HEK293 (cell line): ENCODE measurements around the gene MAGI1.

Source experiments
- CTCF ChIA-PET: fragments of 350-600 bp; formaldehyde crosslinking; extraction: SDS; loops from one replicate; lab custom pipeline; 2021; ENCODE audit warnings: antibody characterized with exemption; lab: Yijun Ruan, JAX
- POLR2A ChIA-PET: fragments of 300-600 bp; formaldehyde crosslinking; extraction: SDS; loops from one replicate; lab custom pipeline; 2020; ENCODE audit warnings: antibody characterized with exemption, inconsistent platforms; lab: Yijun Ruan, JAX
- H3K27ac ChIP-seq: fragments of 200-500 bp; sonication (Bioruptor generic); 2 replicates; pipeline ENCODE4 v1.5.1; 2014; ENCODE audit warnings: low read depth, low read length, control low read depth, inconsistent platforms; ENCODE audit errors: extremely low read depth
- H3K36me3 ChIP-seq, 2 experiments: fragments of 200-500 bp in 1 of 2; sonication (Bioruptor generic) in 1 of 2; 1 replicate in 1 of 2; 2 replicates in 1 of 2; pipeline ENCODE4 v1.5.1; 2014 to 2017; ENCODE audit warnings: inconsistent platforms in 2 of 2, low read length in 2 of 2; ENCODE audit not compliant: control insufficient read depth in 2 of 2, insufficient read depth in 1 of 2
- H3K4me1 ChIP-seq: fragments of 200-500 bp; sonication (Bioruptor generic); 2 replicates; pipeline ENCODE4 v1.5.1; 2014; ENCODE audit warnings: mild to moderate bottlenecking, low read length, inconsistent platforms; ENCODE audit not compliant: control insufficient read depth, insufficient read depth
- H3K4me3 ChIP-seq: 2 replicates; pipeline ENCODE4 v1.5.1; 2011; ENCODE audit warnings: low read depth, mild to moderate bottlenecking, control low read depth, low read length, moderate library complexity
- H3K9me3 ChIP-seq: fragments of 200-500 bp; sonication (Bioruptor generic); 2 replicates; pipeline ENCODE4 v1.5.1; 2014; ENCODE audit warnings: low read depth, low read length, inconsistent platforms; ENCODE audit not compliant: control insufficient read depth, insufficient read depth
- BCL6B ChIP-seq: fragments of 450-650 bp; formaldehyde crosslinking; IDR thresholded peaks from 2 replicates; pipeline ENCODE4 v1.5.1; 2017; ENCODE audit warnings: missing biosample characterization, missing genetic modification characterization
- GLI2 ChIP-seq: fragments of 450-650 bp; formaldehyde crosslinking; IDR thresholded peaks from 2 replicates; pipeline ENCODE4; 2017; ENCODE audit warnings: missing biosample characterization, missing genetic modification characterization, low read depth, borderline replicate concordance
- HIC1 ChIP-seq: fragments of 450-650 bp; formaldehyde crosslinking; IDR thresholded peaks from 2 replicates; pipeline ENCODE4 v1.5.1; 2016; ENCODE audit warnings: missing biosample characterization, missing genetic modification characterization
- KLF1 ChIP-seq: fragments of 450-650 bp; formaldehyde crosslinking; IDR thresholded peaks from 2 replicates; pipeline ENCODE4 v1.5.1; 2016; ENCODE audit warnings: missing biosample characterization, missing genetic modification characterization
- PRDM10 ChIP-seq: fragments of 450-650 bp; formaldehyde crosslinking; IDR thresholded peaks from 2 replicates; pipeline ENCODE4 v1.5.1; 2016; ENCODE audit warnings: missing biosample characterization, missing genetic modification characterization
- REPIN1 ChIP-seq: fragments of 450-650 bp; formaldehyde crosslinking; IDR thresholded peaks from 2 replicates; pipeline ENCODE4 v1.5.1; 2017; ENCODE audit warnings: missing biosample characterization, missing genetic modification characterization, low read depth
- SALL2 ChIP-seq: fragments of 450-650 bp; formaldehyde crosslinking; IDR thresholded peaks from 2 replicates; pipeline ENCODE4 v1.5.0; 2017; ENCODE audit warnings: missing biosample characterization, mild to moderate bottlenecking, missing genetic modification characterization, borderline replicate concordance
- ZBTB1 ChIP-seq: fragments of 450-650 bp; formaldehyde crosslinking; IDR thresholded peaks from 2 replicates; pipeline ENCODE4 v1.5.1; 2016; ENCODE audit warnings: missing biosample characterization, missing genetic modification characterization
- ZBTB8A ChIP-seq: fragments of 450-650 bp; formaldehyde crosslinking; IDR thresholded peaks from 2 replicates; pipeline ENCODE4 v1.5.1; 2016; ENCODE audit warnings: missing biosample characterization, missing genetic modification characterization
- ZFP41 ChIP-seq: fragments of 450-650 bp; formaldehyde crosslinking; IDR thresholded peaks from 2 replicates; pipeline ENCODE4 v1.5.1; 2016; ENCODE audit warnings: missing biosample characterization, missing genetic modification characterization, borderline replicate concordance
- ZNF10 ChIP-seq: fragments of 450-650 bp; formaldehyde crosslinking; IDR thresholded peaks from 2 replicates; pipeline ENCODE4 v1.5.1; 2017; ENCODE audit warnings: missing biosample characterization, missing genetic modification characterization
- ZNF174 ChIP-seq: fragments of 450-650 bp; formaldehyde crosslinking; IDR thresholded peaks from 2 replicates; pipeline ENCODE4 v1.5.0; 2017; ENCODE audit warnings: missing biosample characterization, mild to moderate bottlenecking, missing genetic modification characterization
- ZNF514 ChIP-seq: fragments of 450-650 bp; formaldehyde crosslinking; IDR thresholded peaks from 2 replicates; pipeline ENCODE4 v1.5.1; 2016; ENCODE audit warnings: missing biosample characterization, missing genetic modification characterization
- ZNF529 ChIP-seq: fragments of 450-650 bp; formaldehyde crosslinking; IDR thresholded peaks from 2 replicates; pipeline ENCODE4 v1.5.1; 2017; ENCODE audit warnings: missing genetic modification characterization, missing biosample characterization; ENCODE audit not compliant: insufficient replicate concordance
- ZNF660 ChIP-seq: fragments of 450-650 bp; IDR thresholded peaks from 2 replicates; pipeline ENCODE4 v1.5.1; 2018; ENCODE audit warnings: missing biosample characterization, mild to moderate bottlenecking, missing genetic modification characterization
- ZNF777 ChIP-seq: fragments of 450-650 bp; formaldehyde crosslinking; IDR thresholded peaks from 2 replicates; pipeline ENCODE4 v1.5.1; 2017; ENCODE audit warnings: missing biosample characterization, missing genetic modification characterization, borderline replicate concordance
- ZSCAN16 ChIP-seq: fragments of 450-650 bp; formaldehyde crosslinking; IDR thresholded peaks from 2 replicates; pipeline ENCODE4 v1.5.1; 2016; ENCODE audit warnings: missing biosample characterization, missing genetic modification characterization
- TF ChIP-seq, protein P1 (sequence below): fragments of 450-650 bp; IDR thresholded peaks from 2 replicates; pipeline ENCODE4 v1.5.1; 2018; ENCODE audit warnings: missing biosample characterization, missing genetic modification characterization
- TF ChIP-seq, protein P2 (sequence below): fragments of 450-650 bp; formaldehyde crosslinking; IDR thresholded peaks from 2 replicates; pipeline ENCODE4 v1.5.1; 2016; ENCODE audit warnings: missing biosample characterization, missing genetic modification characterization, low read depth

The MAGI1 gene

GRCh38 chr3:65326574-65326973 is 712.1 kb downstream of the MAGI1 start:
- H3K4me1 ChIP-seq, result no peaks in the 10 kb centered on the region
- H3K36me3 ChIP-seq, result no peaks in the 10 kb centered on the region
- CTCF ChIA-PET, result no interaction called here
- no peak overlapping the region for H3K4me3 ChIP-seq
- H3K27ac ChIP-seq, result no peak overlapping the region
- POLR2A ChIA-PET, result no interaction called here
- TF ChIP-seq, protein P1, sequence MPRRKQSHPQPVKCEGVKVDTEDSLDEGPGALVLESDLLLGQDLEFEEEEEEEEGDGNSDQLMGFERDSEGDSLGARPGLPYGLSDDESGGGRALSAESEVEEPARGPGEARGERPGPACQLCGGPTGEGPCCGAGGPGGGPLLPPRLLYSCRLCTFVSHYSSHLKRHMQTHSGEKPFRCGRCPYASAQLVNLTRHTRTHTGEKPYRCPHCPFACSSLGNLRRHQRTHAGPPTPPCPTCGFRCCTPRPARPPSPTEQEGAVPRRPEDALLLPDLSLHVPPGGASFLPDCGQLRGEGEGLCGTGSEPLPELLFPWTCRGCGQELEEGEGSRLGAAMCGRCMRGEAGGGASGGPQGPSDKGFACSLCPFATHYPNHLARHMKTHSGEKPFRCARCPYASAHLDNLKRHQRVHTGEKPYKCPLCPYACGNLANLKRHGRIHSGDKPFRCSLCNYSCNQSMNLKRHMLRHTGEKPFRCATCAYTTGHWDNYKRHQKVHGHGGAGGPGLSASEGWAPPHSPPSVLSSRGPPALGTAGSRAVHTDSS, result no peak
- TF ChIP-seq GLI2 (tag by site-specific recombination), result no peak
- TF ChIP-seq ZSCAN16 (tag by site-specific recombination), result no peak
- TF ChIP-seq ZNF514 (tag by site-specific recombination), result no peak
- no peak for TF ChIP-seq ZNF174 (tag by site-specific recombination)
- no peak for TF ChIP-seq SALL2 (tag by site-specific recombination)
- TF ChIP-seq ZFP41, result no peak
- no peak for TF ChIP-seq KLF1
- TF ChIP-seq ZNF660 (tag by site-specific recombination), result no peak
- no peak for TF ChIP-seq PRDM10 (tag by site-specific recombination)
- no peak for TF ChIP-seq ZNF529 (tag by site-specific recombination)
- H3K9me3 ChIP-seq, result no peaks in the 10 kb centered on the region

DNA sequence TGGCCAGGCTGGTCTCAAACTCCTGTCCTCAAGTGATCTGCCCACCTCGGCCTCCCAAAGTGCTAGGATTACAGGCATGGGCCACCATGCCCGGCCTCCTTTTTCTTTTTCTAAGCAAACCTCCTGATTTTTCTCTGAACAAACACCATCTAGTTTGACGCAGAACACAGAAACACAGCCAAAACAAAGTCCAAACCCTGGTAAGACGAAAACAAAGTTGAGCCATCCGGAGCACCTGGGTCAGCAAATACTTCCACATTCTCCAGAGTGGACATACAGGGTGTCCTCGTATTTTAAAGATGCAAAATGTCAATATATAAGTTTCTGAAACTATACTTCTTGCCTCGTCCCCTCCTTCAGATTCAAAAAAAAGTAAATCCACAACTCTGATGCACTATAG is 715.8 kb downstream of the MAGI1 start:
- ChIA-PET CTCF (no interaction called here), POLR2A (no interaction called here)
- TF ChIP-seq ZBTB8A (tag by site-specific recombination), result no peak
- TF ChIP-seq HIC1 (tag by site-specific recombination), result no peak
- no peak for TF ChIP-seq ZNF10 (tag by site-specific recombination)
- TF ChIP-seq REPIN1 (tag by site-specific recombination), result no peak
- TF ChIP-seq BCL6B (tag by site-specific recombination), result no peak
- no peak for TF ChIP-seq ZBTB1 (tag by site-specific recombination)
- TF ChIP-seq ZNF777 (tag by site-specific recombination), result no peak
- TF ChIP-seq, protein P2, sequence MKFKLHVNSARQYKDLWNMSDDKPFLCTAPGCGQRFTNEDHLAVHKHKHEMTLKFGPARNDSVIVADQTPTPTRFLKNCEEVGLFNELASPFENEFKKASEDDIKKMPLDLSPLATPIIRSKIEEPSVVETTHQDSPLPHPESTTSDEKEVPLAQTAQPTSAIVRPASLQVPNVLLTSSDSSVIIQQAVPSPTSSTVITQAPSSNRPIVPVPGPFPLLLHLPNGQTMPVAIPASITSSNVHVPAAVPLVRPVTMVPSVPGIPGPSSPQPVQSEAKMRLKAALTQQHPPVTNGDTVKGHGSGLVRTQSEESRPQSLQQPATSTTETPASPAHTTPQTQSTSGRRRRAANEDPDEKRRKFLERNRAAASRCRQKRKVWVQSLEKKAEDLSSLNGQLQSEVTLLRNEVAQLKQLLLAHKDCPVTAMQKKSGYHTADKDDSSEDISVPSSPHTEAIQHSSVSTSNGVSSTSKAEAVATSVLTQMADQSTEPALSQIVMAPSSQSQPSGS (tag by site-specific recombination), result no peak
- Histone ChIP-seq H3K27ac (no peak overlapping the region), H3K4me1 (no peaks in the 10 kb centered on the region), H3K9me3 (no peaks in the 10 kb centered on the region), H3K36me3 (no peaks in the 10 kb centered on the region), H3K4me3 (no peak overlapping the region)
